GM10266 (cell line): ENCODE data around the gene CCDC6.

Experiments
- DNase-seq: peaks from one replicate; pipeline ENCODE4 v3.0.0; 2012; ENCODE audit errors: extremely low spot score
- CTCF ChIP-seq: IDR thresholded peaks from 2 replicates; pipeline ENCODE4 v1.5.1; 2012; ENCODE audit warnings: mild to moderate bottlenecking, low read depth; ENCODE audit not compliant: control insufficient read depth, insufficient read depth; ENCODE audit errors: missing control alignments

CCDC6 gene

GRCh38 chr10:59851864-59852263 lies 54.5 kb downstream of the CCDC6 start:
- no peak for DNase-seq
- no peak for TF ChIP-seq CTCF

- DNase-seq: no peak
- no peak for TF ChIP-seq CTCF
These were observed 58.5 kb downstream of the CCDC6 start for GRCh38 chr10:59847888-59848287.

GRCh38 chr10:59847326-59847725 lies 59.0 kb downstream of the CCDC6 start:
- DNase-seq: no peak
- TF ChIP-seq CTCF: no peak

GRCh38 chr10:59844436-59844835 lies 61.9 kb downstream of the CCDC6 start:
- DNase-seq: no peak
- TF ChIP-seq CTCF: no peak

GRCh38 chr10:59843748-59844147 lies 62.6 kb downstream of the CCDC6 start:
- no peak for TF ChIP-seq CTCF
- no peak for DNase-seq

GRCh38 chr10:59839576-59839975 lies 66.8 kb downstream of the CCDC6 start:
- DNase-seq: no peak
- no peak for TF ChIP-seq CTCF

- DNase-seq: no peak
- TF ChIP-seq CTCF: no peak
These were observed 68.1 kb downstream of the CCDC6 start for GRCh38 chr10:59838085-59838789.
